ENCODE data around the gene LCP2.
A peak's percentile ranks its signal among the peaks of the same experiment; 100 is the strongest.

The LCP2 gene

DNA sequence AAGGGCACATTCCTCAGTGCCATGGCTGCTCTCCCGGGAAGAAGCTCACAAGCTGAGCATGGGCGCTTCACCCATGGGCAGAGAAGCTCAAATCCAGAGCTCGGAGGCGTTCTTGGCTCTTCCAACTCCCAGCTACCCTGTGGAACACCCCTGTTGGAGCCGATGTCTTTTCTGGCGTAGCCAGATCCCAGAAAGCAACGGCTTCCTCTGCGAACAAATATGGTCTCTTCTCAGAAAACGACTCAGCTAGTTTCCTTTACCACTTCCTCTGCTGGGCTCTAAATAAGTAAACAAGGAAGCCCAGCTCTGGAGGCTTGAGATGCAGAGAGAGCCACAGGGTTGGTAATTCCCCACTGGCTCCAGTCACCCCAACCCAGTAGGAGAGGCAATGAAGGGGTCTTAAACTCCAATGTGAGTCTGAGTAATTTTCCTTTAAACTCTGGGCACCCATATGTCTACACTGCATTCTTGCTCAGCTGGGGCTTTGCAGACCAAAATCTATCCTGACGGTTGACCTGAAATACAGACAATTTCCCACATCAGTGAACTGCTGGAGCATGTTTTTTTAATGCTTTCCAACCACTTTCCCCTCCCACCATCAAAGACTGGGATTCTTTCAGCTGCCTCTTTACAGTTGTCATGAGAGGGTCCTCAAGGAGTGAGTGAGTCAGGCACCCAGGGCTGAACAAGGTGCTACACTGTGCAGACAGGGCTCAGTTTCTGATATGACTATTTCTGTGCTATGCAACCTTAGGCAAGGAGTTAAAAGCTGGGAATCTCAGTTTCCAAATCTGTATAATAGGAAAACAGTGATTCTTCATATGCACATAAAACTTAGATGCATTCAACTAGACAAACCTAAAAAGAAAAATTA lies at the start of gene LCP2:
LCP2 (minus strand) TSS at position 189 of the 874 bp plus-strand sequence; CDS start at position 23, 166 bp downstream.
- DNase-seq, result no peak

DNA sequence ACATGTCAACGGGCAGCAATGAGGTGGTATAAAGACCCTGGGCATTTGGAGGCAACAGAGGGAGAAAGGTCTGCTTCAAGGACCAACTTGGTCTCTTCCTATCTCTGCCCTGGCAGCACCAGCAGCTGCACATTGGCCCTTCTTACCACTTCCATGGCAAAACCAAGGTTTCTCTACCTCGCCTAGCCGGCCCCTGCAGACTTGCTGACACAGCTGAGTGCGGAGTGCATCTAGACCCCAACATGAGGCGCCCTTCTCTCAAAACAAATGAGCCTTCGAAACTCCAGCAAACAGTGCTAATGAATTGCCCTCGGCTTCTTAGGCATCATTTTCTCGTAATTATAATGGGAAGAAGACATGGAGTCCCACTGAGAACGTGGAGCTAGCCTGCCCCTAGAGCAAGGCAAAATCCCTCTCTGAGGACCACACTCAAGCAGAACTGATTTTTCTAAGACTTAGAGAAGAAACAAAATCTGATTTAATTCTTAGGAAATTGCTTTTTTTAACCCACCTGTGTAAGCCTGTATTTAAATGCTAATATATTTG lies 49.5 kb upstream of the LCP2 start:
- DNase-seq, result no peak

DNA sequence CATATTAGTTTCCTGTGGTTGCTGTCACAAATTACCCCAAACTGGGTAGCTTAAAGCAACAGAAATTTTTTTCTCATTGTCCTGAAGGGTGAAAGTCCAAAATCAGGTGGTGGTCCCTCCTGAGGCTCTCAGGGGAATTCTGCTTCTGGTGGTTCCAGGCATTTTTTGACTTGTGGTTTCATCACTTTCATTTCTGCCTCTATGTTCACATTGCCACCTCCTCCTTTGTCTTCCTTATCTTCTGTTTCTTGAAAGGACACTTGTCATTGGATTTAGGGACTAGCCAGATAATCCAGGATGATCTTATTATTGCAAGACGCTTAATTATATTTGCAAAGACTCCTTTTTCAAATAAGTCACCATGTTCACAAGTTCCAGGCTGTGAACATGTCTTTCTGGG lies 48.4 kb upstream of the LCP2 start:
- DNase-seq, result no peak

DNA sequence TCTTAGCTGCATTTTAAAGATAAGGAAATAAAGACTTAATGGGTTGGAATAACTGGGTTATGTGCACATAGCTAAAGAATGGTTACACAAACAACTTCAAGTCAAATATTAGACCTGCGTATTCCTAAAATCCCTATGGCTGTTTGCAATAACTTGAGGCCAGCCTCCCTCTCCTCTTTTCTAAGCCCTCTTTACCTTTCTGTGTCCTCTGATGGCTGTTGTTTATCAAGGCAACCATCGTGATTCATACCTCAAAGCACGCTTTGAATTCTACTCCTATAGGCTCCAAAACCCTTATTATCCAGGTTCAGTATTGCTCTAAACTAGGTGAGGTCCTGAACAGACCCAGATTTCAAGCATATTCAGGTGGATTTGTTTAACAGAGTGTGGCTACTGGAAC lies 45.6 kb upstream of the LCP2 start:
- no peak for DNase-seq

DNA sequence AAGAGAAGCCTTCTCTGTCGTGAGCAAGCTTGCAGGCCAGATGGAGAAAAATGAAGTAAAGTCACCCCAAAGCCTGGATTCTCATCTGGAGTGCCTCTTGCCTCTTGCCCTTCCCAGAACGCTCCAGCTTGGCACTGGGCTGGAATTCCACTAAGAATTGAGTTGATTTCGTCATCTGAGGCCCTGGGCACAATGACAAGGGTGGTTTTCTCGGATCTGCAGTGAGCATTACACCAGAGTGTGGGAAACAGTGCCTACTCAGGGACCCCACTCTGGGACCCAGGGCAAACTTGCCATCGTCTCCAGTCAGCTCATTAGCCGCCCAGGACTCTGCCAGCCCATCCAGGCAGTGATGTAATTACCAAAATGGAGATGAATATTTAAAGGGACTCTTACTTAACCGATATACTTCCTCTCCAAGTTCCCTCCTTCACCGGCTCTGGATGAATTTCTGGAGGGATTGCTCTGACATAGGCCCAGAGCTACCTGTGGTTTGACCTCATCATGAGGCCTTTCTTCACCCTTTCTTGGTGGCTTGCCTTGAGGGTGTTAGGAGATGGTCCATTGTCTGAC lies 44.7 kb upstream of the LCP2 start:
- DNase-seq, result no peak

DNA sequence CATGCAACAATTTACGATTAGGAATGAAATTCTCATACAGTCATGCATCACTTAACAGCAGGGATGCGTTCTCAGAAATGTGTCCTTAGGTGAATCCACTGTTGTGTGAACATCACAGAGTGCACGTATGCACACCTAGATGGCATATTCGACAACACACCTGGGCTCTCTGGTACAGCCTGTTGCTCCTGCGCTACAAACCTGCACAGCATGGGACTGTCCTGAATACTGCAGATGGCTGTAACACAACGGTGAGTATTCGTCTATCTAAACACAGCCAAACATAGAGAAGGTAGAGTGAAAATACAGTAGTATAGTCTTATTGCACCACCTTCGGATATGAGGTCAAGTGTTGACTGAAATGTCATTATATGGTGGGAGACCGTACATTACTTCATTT lies 44.0 kb upstream of the LCP2 start:
- no peak for DNase-seq

DNA sequence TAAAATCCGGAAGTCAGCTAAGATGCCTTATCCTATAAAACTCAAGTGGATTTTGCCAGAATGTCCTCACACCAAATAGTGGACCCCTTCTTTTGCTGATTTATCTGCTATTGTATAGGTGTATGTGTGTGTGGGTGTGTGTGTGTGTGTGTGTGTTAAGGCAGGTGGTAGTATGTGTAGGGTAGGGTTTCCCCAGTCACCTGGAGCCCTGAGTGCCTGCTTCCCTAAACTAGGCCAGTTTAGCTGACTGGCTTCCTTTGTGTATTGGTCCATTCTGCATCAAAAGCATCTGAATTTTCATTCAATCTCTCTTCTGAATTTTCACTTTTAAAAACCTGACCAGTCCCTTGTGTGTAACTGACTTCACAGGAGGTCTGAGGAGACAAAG lies 42.2 kb upstream of the LCP2 start:
- no peak for DNase-seq

DNA sequence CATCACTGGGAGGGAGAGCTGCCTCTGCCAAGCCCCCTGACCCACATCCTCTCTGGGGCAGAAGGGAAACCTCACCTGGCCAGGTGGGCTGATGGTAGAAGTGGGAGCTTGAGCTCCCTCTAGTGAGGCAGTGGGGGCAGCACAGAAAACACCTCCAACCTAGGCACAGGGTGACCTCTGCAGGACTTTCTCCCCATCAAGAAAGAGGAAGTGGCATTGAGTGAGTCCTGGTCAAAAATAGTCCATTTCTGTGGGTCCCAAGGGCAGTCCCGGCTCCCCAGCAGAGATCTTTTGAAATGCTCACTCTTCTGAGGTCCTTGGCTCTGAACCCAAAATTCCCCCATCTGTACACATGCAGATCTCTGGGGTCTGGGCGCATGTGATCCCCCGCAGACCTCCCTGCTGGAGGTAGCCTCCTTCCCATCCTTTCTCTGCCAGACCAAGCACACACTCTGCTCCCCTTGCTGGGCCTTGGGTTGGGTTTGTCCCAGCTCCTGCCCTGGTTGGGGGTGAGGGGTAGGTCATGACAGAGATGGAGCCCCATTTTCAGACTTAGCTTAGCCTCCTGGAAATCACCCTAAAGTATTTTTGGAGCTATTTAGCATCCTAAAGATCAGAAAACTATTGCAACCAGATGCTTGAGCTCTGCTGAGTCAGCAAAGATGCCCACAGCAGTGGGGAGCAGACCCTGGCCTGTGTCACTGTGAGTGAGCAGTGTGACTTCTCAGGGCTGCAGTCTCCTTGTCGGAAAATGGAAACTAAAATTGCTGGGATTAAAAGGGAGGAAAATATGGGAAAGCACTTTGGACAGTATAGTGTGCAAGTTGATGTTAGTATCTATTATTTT lies 41.6 kb upstream of the LCP2 start:
- peak; percentile 58 for DNase-seq

DNA sequence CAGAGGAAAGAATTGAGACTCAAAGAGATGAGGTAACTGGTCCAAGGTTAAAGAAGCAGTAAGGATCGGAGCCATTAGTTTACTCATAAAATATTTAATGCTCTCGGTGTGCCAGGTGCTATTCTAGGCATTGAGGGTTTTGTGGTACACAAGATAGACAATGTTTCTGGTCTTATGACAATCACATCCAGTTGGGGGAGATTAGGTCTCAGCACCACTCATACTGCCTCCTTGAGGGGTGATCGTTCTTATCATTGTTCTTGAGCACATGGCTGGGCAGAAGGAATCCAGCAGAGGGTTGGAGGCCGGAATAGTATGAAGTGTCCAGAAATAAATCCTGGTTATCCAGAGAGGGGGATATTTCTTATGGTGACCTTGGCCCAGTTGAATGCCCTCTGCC lies 40.7 kb upstream of the LCP2 start:
- DNase-seq, result no peak

DNA sequence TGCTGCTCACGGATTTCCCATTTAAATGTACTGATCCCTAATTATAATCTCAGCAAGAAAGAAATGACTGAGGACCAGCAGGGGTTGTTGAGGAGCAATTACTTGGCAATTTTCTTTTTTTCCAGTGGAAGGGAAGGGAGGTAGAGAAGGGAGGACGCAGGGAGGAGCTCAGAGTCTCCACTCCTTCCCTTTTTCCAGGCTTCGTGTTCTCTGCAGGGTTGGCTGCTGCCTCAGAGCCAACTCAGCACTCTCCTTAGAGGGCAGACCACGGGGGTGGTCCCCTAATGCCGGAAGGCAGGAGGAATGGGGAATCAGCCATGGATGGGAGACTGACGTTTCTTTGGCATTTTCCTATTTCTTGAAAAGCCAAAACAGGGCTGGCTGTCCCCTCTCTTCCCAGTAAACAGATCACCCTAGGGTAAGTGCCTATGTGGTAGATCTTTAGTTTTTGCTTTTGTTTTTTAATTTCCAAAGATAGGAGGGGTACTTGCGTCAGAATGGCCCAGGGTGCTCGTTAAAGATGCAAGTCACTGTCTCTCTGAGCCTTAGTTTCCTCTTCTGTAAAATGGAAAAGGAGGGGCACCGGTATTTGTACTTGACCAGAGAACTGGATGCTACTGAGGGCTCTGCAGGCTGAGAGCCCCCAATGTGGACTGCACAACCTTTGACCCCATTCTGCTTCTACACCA lies 39.6 kb upstream of the LCP2 start:
- no peak for DNase-seq

DNA sequence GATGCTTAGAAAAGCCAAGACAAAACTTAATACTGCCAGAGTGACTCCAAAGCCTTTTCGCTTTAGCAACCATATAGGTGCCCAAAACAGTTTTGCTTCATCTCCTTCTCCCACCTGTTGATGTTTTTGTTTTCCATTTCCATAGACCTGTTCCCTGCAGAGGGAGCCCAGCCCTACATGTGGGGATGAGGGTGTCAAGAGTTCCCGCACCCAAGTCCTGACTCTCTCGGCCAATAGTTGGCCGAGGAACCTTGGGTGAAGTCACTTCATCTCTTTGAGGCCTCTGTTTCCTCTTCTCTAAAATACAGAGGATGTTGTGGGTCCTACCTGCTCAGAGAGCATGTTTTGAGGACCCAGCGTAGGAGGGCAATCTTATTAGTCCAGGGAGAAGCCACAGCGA lies 38.5 kb upstream of the LCP2 start:
- DNase-seq, result no peak

DNA sequence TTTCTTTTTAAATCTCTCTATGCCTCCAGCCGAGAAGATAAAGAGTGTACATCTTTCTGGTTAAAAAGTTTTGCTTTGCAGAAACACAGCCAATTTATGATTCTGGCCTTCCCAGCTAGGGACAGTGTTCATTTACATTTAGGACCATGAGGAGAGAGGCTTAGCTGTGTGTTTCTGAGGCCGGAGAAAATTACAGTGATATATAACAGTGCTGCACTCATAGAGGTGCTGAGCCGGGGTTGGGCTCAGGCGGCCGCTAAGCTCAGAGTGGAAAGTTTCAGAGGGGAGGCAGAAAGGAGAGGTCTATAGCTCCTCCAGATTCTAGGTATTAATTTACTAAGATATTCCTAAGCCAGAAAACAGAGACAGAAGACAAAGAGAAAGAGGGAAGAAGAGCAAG lies 37.0 kb upstream of the LCP2 start:
- DNase-seq, result peak; percentile 35

DNA sequence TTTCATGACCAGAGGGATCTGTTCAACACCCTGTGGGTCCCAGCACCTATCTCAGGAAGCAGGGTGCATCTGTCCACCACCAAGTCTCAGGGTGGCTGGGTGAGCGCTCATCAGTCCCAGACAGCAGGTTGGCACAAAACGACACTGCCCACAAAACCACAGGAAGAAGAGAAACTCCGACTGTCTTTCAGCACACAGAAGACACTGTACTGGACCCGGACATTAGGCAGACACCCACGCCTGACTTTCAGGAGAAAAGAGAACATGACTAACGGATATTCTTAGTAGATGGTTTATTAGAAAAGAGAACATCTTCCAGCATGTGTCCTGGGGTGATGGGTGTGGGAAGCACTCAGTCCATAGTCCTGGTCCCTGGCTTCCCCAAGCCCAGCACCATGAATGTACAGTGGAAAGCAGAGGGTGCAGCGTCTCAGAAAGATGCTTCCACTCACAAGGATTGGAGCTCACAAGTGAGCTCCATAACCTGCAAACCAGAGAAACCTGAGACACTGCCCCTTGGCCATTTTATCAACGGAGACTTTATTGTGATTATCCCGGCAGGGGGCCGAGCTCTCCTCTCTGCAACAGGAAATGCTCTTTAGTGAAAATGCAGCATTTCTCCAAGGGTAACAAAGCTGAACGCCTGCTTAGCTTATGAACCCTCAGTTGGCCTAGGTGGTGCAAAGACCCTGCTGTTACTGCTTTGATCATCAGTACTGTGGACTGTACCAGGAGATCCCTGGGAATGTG lies 35.8 kb upstream of the LCP2 start:
- peak; percentile 47 for DNase-seq

DNA sequence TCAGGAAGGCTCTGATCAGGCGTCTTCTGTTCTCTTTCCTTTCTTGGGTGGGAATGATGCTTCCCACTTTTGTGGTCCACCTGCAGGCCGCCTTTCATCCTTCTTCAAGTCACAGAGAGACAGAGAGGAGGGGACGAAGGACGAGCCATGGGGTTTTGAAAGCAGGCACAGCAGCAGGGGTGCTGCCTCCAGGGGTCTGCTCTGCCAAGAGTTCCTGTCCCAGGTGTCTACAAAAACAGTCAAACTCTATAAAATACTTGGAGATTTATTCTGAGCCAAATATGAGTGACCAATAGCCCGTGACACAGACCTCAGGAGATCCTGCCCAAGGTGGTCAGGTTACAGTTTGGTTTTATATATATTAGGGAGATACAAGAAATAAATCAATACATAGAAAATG lies 34.5 kb upstream of the LCP2 start:
- no peak for DNase-seq

DNA sequence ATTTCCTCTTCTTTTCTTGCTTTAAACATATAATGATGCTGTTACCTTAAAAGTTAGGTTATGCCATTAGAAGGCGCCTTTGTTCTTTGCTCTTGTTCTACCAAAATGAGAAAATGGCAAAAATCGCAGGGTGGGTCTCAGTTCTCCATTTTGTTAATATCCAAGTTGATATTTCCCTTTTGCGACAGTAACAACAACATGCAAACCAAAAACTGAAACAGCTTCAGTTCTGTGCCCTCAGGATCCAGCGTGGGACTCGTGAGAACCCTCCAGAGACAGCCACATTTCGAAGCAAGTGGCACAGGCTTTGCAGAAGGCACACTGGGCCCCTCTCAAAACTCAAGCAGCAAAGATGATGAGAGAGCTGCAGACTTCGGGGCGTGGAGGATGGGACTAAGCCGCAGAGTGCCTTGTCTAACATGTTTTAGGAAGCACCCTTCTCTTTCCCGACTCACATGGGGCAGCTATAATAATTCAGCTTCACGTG lies 33.0 kb upstream of the LCP2 start:
- no peak for DNase-seq

DNA sequence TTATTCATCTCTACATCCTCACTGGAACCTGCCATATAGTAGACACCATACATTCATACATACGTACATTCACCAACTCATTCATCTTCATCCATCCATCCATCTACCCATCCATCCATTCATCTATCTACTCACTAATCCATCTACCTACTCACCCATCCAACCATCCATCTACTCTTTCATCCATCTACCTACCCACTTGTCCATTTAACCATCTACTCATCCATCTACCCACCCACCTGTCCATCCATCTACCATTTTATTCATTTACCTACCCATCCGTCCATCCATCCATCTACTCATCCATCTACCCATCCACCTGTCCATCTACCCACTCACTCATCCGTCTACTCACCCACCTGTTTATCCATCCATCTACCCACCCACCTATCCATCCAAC lies 31.9 kb upstream of the LCP2 start:
- DNase-seq, result no peak

DNA sequence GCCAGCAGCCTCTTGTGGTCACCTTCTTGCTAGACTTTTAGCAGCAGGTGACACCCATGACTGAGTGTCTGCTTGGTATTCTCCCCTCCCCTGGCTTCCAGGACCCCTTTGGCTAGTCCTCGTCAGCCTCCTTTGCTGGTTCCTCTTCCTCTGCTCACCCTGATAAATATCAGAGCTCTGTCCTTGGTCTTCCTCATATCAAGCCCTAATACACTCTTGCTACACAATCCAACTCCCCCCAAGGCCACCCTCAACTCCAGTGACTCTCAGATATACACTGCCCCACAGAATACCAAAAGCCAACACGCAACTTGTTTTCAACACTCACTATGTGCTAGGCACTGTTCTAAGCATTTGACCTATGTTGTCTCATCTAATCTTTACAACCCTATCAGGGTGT lies 30.3 kb upstream of the LCP2 start:
- no peak for DNase-seq

DNA sequence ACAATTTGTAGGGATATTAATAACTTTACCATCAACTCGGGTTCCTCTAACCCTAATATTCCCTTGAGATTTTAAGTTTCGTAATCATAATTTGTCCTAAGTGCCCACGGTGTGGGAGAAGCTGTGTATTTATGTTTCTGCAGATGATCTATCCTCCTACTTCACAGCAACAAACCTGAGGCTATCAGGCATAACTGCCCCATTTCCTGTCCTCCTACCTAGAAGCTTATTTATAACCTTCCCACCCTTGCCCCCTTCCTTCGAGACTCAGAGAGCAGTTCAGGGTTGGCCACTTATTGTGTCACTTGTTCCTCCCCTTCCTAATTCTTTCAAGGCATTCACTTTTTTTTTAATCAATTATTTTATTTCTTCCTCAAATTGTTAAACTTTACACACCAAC lies 29.6 kb upstream of the LCP2 start:
- DNase-seq, result no peak

DNA sequence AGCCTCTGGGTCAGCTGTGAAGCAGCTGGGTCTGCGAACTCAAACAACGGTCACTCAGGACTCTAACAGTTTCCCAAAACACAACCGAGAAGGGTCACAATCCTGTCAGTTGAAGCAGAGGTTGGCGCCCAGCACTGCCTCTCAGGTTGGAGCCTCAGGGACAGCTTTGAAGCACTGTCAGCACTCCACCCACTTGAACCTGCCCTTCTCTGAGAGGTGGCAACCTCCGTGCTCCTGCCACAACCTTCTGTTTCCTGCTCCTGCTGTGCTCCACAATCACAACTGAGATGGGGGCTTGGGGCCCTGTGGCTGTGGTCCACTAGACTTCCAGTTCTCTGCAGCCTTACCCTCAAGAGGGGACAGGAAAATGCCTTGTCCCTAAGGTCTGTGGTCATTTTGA lies 21.7 kb upstream of the LCP2 start:
- DNase-seq, result no peak

DNA sequence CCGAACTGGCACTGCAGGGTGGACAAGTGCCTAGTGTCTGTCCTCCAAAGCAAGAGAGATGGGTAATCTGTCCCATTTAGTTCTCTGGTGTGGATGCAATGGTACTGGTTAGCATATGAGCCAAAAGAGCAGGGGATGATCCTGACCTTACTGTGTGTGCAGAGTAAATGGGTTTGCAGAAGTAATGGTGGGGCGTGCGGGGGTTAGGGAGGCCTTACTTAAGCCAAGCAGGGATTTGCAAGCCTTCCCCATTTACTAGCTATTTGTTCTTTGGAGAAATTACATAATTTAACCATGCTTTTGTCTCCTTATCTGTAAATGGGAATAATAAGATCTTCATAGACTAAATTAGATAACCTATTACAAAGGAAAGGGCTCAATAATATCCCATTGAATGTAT lies 19.9 kb upstream of the LCP2 start:
- DNase-seq, result no peak

DNA sequence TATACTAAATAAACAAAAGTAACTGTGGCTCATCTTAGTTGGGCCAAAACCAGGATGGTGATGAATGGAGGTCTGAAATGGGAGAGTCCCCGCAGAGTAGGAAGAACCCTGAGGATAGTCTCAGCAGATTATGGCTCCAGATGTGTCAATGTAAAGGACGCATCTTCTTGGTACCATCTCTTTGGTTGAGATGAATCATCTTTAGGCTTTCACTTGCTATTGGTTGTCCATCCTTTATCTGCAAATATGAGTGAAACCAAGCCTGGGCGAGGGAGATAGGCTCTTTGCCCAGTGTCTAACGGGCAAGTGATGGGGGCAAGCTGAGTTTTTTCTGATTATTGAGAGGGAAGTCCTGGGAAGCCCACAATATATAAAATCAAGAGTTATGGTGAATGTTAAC lies 19.4 kb upstream of the LCP2 start:
- no peak for DNase-seq

DNA sequence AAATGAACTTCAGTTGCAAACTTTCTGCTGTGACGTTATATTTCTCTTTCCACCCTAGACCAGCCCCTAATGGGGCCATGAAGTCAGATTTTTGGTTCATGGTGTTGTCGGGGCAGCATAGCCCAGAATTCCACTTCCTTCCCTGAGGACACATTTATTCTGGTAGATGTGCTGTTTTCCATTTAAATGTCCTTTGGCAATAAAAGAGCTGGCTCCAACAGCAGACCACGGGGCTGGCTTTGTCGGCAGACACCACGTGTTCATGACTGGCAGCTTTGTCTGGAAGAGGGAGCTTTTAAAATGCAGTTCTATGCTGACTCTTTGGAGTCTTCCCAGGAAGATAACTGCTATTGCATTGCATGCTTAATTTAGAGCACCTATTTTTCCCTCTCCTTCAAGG lies 17.6 kb upstream of the LCP2 start:
- DNase-seq, result no peak
